ENCODE results near the gene KIAA1191.
"Not testable (repeated sequence)": the region's sequence is repeated elsewhere in the genome, so short reads cannot be mapped to it uniquely, and the experiment has no call there.

KIAA1191 gene

DNA sequence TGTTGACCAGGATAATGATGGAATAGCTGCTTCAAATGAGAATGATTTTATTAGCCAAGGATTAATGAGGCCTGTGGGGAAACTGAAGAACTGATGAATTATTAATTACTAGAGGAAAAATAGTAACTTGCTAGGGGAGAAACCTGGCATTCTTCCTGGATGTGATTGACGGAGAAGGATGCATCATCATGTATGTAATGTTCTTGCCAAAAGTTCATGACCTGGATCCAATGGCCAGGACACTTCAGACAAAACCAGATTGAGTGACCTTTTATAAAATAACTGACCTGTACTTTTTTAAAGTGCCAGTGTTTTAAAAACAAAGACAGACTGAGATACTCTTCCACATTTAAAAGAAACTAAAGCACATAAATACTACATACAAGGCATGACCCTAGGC, 23.7 kb downstream of the KIAA1191 start:
- Histone ChIP-seq H3K4me3 (ENCODE audit: low read depth in 1 of 2, low read length in 2 of 2) (no peak overlapping the region), H3K9me3 (ENCODE audit: control insufficient read depth in 1 of 2, low read length in 2 of 2) (peaks cover 0 to 4% of the 10 kb centered on the region in 2 donors), H3K27ac (ENCODE audit: low read length) (no peak overlapping the region), H3K4me1 (ENCODE audit: control insufficient read depth in 1 of 2, insufficient read depth in 2 of 2, low read length in 2 of 2) (no peaks in the 10 kb centered on the region), H3K27me3 (ENCODE audit: low read depth, low read length) (no peaks in the 10 kb centered on the region), H3K36me3 (ENCODE audit: control insufficient read depth in 1 of 2, insufficient read depth in 2 of 2, low read length in 2 of 2) (peaks cover 17 to 35% of the 10 kb centered on the region in 2 donors)

DNA sequence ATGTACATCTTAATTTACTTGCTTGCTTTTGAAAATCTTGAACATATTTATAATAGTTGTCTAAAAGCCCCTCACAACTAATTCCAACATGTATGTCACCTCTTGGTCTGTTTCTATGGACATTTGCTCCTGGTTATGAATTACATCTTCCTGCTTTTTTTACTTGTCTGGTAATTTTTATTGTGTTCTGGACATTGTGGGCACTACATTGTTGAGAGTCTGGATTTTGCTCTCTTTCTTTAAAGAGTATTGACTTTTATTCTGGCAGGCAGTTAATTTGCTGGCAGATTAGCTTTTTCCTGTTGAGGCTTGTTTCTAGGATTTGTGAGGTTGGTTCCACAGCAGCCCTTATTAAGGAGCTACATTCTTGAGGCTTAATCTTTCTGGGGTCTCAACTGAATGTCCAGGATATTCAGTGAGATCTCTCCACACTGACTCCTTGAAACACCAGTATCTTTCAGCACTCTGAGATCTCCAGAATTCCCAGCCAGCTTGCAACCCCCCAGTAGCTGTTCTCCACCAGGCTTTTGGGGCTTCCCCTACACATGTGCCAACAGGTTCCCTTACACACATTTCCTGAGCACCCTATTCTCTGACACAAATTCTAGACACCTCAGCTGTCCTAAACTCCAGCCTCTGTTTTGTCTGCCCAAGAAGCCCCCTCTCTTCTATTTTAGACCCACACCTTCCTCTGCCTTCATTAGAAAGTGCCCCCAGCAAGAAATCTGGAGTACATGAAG, 27.4 kb downstream of the KIAA1191 start:
- Histone ChIP-seq H3K27ac (ENCODE audit: low read length) (no peak overlapping the region), H3K27me3 (ENCODE audit: low read depth, low read length) (no peaks in the 10 kb centered on the region), H3K9me3 (ENCODE audit: control insufficient read depth in 1 of 2, low read length in 2 of 2) (peaks cover 0 to 4% of the 10 kb centered on the region in 2 donors), H3K4me3 (ENCODE audit: low read depth in 1 of 2, low read length in 2 of 2) (no peak overlapping the region), H3K4me1 (ENCODE audit: control insufficient read depth in 1 of 2, insufficient read depth in 2 of 2, low read length in 2 of 2) (no peaks in the 10 kb centered on the region), H3K36me3 (ENCODE audit: control insufficient read depth in 1 of 2, insufficient read depth in 2 of 2, low read length in 2 of 2) (peaks cover 17 to 22% of the 10 kb centered on the region in 2 donors)

DNA sequence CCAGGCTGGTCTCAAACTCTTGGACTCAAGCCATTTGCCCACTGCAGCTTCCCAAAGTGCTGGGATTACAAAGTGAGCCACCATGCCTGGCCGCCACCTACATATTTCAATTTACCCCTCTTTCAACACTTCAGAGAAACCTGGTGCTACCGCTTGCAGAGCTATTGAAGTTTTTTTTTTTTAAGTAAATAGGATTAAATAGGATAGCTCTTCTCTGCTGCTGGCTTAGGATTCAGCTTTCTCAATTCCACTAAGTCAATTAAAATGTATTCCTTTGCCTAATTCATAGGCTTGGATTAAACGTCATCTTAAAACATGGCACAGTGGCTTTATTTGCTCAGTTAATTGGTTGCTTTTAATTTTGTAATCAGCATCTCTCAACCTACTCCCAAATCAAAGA, 41.0 kb downstream of the KIAA1191 start:
- H3K27me3 ChIP-seq (ENCODE audit: low read depth, low read length), result no peaks in the 10 kb centered on the region
- no peak overlapping the region for H3K4me3 ChIP-seq (ENCODE audit: low read depth in 1 of 2, low read length in 2 of 2)
- peaks cover 21 to 33% of the 10 kb centered on the region in 2 donors for H3K36me3 ChIP-seq (ENCODE audit: control insufficient read depth in 1 of 2, insufficient read depth in 2 of 2, low read length in 2 of 2)

DNA sequence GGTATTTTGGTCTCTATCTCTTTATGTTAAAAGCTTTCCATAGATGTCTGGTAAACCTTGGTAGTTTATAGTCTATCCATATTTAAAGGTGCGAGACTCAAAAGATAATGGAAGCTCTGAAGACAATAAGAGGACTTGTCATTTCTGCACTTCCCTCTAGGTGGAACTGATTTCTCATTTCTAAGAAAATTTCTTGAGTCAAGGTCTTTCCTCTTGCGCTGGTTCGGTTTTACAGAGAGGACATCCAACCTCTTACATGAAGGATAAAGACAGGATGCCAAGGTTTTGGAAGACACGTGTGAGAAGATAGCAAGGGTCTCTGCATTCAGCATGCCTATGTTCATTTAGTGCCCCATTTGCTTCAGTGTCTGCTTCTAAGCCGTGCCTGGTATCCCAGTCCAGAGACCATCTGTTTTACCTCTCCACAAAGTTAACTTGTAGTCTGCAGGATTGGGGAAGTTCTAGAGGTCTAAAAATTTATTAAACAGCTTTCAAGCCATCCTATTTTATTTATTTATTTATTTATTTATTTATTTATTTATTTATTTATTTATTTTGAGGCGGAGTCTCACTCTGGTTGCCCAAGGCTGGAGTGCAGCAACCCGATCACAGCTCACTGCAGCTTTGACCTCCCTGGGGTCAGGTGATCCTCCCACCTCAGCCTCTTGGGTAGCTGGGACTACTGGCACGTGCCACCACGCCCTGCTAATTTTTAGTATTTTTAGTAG, 41.6 kb downstream of the KIAA1191 start:
- H3K27ac ChIP-seq (ENCODE audit: low read length), result no peak overlapping the region
- H3K27me3 ChIP-seq (ENCODE audit: low read depth, low read length), result no peaks in the 10 kb centered on the region
- H3K4me3 ChIP-seq (ENCODE audit: low read depth in 1 of 2, low read length in 2 of 2), result no peak overlapping the region
- H3K4me1 ChIP-seq (ENCODE audit: control insufficient read depth in 1 of 2, insufficient read depth in 2 of 2, low read length in 2 of 2), result no peaks in the 10 kb centered on the region
- H3K36me3 ChIP-seq (ENCODE audit: control insufficient read depth in 1 of 2, insufficient read depth in 2 of 2, low read length in 2 of 2), result peaks cover 27 to 39% of the 10 kb centered on the region in 2 donors
- H3K9me3 ChIP-seq (ENCODE audit: control insufficient read depth in 1 of 2, low read length in 2 of 2), result no peaks in the 10 kb centered on the region

More for the DNA sequence above, 41.0 kb downstream of the KIAA1191 start:
- no peaks in the 10 kb centered on the region for H3K9me3 ChIP-seq (ENCODE audit: control insufficient read depth in 1 of 2, low read length in 2 of 2)
- H3K4me1 ChIP-seq (ENCODE audit: control insufficient read depth in 1 of 2, insufficient read depth in 2 of 2, low read length in 2 of 2), result no peaks in the 10 kb centered on the region
- no peak overlapping the region for H3K27ac ChIP-seq (ENCODE audit: low read length)

DNA sequence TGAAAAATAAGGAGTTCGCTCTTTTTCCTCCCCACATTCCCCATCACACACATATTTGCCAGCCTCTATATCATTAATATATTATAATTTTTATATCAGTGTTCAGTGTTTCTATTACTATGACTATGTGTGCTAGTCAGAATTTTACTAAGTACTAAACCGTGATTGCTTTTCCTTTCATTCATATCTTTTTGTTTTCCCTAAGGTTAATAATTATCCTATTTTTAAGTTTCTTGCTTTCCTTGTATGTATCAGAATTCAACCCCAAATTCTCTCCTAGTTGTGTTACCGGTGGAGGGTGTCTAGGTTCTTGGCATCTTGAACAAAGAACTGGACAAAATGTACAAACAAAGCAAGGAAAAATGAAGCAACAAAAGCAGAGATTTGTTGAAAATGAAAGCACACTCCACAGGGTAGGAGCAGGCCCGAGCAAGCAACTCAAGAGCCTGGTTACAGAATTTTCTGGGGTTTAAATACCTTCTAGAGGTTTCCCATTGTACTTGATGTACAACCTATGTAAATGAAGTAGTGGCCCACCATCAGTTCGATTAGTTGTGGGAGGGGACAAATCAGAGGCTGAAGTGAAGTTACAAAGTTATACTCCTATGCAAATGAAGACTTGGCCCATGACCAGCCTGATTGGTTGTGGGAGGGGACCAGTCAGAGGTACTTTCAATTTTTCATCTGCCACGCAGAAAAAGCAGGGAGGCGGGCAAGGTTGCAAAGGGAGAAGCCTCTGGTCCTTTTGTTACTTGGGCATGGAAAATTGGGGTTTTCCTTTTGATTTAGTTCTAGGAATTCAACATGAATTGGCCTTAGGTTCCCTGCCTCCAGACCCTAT, 43.8 kb downstream of the KIAA1191 start:
- Histone ChIP-seq H3K27me3 (ENCODE audit: low read depth, low read length) (no peaks in the 10 kb centered on the region), H3K36me3 (ENCODE audit: control insufficient read depth in 1 of 2, insufficient read depth in 2 of 2, low read length in 2 of 2) (peaks cover 19 to 29% of the 10 kb centered on the region in 2 donors), H3K27ac (ENCODE audit: low read length) (no peak overlapping the region), H3K4me3 (ENCODE audit: low read depth in 1 of 2, low read length in 2 of 2) (no peak overlapping the region), H3K4me1 (ENCODE audit: control insufficient read depth in 1 of 2, insufficient read depth in 2 of 2, low read length in 2 of 2) (no peaks in the 10 kb centered on the region), H3K9me3 (ENCODE audit: control insufficient read depth in 1 of 2, low read length in 2 of 2) (no peaks in the 10 kb centered on the region)

DNA sequence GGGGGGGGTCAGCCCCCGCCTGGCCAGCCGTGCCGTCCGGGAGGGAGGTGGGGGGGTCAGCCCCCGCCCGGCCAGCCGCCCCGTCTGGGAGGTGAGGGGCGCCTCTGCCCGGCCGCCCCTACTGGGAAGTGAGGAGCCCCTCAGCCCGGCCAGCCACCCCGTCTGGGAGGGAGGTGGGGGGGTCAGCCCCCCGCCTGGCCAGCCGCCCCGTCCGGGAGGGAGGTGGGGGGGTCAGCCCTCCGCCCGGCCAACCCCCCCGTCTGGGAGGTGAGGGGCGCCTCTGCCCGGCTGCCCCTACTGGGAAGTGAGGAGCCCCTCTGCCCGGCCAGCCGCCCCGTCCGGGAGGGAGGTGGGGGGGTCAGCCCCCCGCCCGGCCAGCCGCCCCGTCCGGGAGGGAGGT, 56.2 kb downstream of the KIAA1191 start:
- not testable (repeated sequence) for H3K9me3 ChIP-seq (ENCODE audit: control insufficient read depth in 1 of 2, low read length in 2 of 2); H3K4me3 ChIP-seq (ENCODE audit: low read depth in 1 of 2, low read length in 2 of 2); H3K27me3 ChIP-seq (ENCODE audit: low read depth, low read length); H3K4me1 ChIP-seq (ENCODE audit: control insufficient read depth in 1 of 2, insufficient read depth in 2 of 2, low read length in 2 of 2); H3K36me3 ChIP-seq (ENCODE audit: control insufficient read depth in 1 of 2, insufficient read depth in 2 of 2, low read length in 2 of 2); H3K27ac ChIP-seq (ENCODE audit: low read length)

Measured in muscle layer of duodenum (tissue), 2 donors.